ENCODE measurements around the gene KRTAP5-2. TPM values are rescaled to one million over a fixed set of nuclear protein-coding genes. Genes with fewer than 3 reads are reported as not detected.

The KRTAP5-2 gene
- total and polyA plus RNA-seq, 2 of the 4 experiments (the other 2 are of a cell fraction), result not detected

Other genes with a start within 250 kb of the KRTAP5-2 start
- under 0.01 and 0.18 TPM in 2 replicates for gene BRSK2, start 208.4 kb downstream of the KRTAP5-2 start, total RNA-seq (2012; rRNA removed)
- 0.55 and 0.62 TPM in 2 replicates for gene BRSK2, start 208.4 kb downstream of the KRTAP5-2 start, polyA plus RNA-seq (2012; rRNA removed)
- gene MOB2, start 111.5 kb downstream of the KRTAP5-2 start, total RNA-seq (2012; rRNA removed), result 21.4 and 23.7 TPM in 2 replicates
- gene MOB2, start 111.5 kb downstream of the KRTAP5-2 start, polyA plus RNA-seq (2012; rRNA removed), result 36.2 and 40.7 TPM in 2 replicates
- 0.28 and 0.72 TPM in 2 replicates for gene DUSP8, start 26.0 kb downstream of the KRTAP5-2 start, total RNA-seq (2012; rRNA removed)
- gene DUSP8, start 26.0 kb downstream of the KRTAP5-2 start, polyA plus RNA-seq (2012; rRNA removed), result 4.2 and 4.7 TPM in 2 replicates
- gene KRTAP5-1, start 13.0 kb downstream of the KRTAP5-2 start, total RNA-seq (2012; rRNA removed), result not detected in 2 replicates
- gene KRTAP5-1, start 13.0 kb downstream of the KRTAP5-2 start, polyA plus RNA-seq (2012; rRNA removed), result not detected in 2 replicates
- not detected in 2 replicates for gene KRTAP5-3, start 10.2 kb upstream of the KRTAP5-2 start, total RNA-seq (2012; rRNA removed)
- gene KRTAP5-3, start 10.2 kb upstream of the KRTAP5-2 start, polyA plus RNA-seq (2012; rRNA removed), result not detected in 2 replicates
- gene KRTAP5-4, start 23.8 kb upstream of the KRTAP5-2 start, total RNA-seq (2012; rRNA removed), result not detected in 2 replicates
- gene KRTAP5-4, start 23.8 kb upstream of the KRTAP5-2 start, polyA plus RNA-seq (2012; rRNA removed), result not detected in 2 replicates
- not detected in 2 replicates for gene KRTAP5-5, start 31.5 kb upstream of the KRTAP5-2 start, total RNA-seq (2012; rRNA removed)
- gene KRTAP5-5, start 31.5 kb upstream of the KRTAP5-2 start, polyA plus RNA-seq (2012; rRNA removed), result not detected in 2 replicates
- not detected in 2 replicates for gene KRTAP5-6, start 98.9 kb upstream of the KRTAP5-2 start, total RNA-seq (2012; rRNA removed)
- gene KRTAP5-6, start 98.9 kb upstream of the KRTAP5-2 start, polyA plus RNA-seq (2012; rRNA removed), result not detected in 2 replicates
- under 0.01 and 0.18 TPM in 2 replicates for gene IFITM10, start 152.3 kb upstream of the KRTAP5-2 start, total RNA-seq (2012; rRNA removed)
- gene IFITM10, start 152.3 kb upstream of the KRTAP5-2 start, polyA plus RNA-seq (2012; rRNA removed), result 0.15 and 0.59 TPM in 2 replicates
- 38.3 and 39.8 TPM in 2 replicates for gene CTSD, start 165.6 kb upstream of the KRTAP5-2 start, total RNA-seq (2012; rRNA removed)
- 151 and 166 TPM in 2 replicates for gene CTSD, start 165.6 kb upstream of the KRTAP5-2 start, polyA plus RNA-seq (2012; rRNA removed)
- gene SYT8, start 236.7 kb upstream of the KRTAP5-2 start, total RNA-seq (2012; rRNA removed), result not detected in 2 replicates
- not detected in 2 replicates for gene SYT8, start 236.7 kb upstream of the KRTAP5-2 start, polyA plus RNA-seq (2012; rRNA removed)
- not detected in 2 replicates for gene TNNI2, start 240.7 kb upstream of the KRTAP5-2 start, total RNA-seq (2012; rRNA removed)
- not detected in 2 replicates for gene TNNI2, start 240.7 kb upstream of the KRTAP5-2 start, polyA plus RNA-seq (2012; rRNA removed)